SH-SY5Y (cell line): ENCODE results near the gene NPLOC4.

Experiments used
- GATA2 ChIP-seq: IDR thresholded peaks from 2 replicates; pipeline ENCODE4 v1.6.1; 2011; ENCODE audit warnings: mild to moderate bottlenecking, low read depth, low read length
- GATA3 ChIP-seq: IDR thresholded peaks from 2 replicates; pipeline ENCODE4 v1.6.1; 2011; ENCODE audit warnings: low read depth, mild to moderate bottlenecking, low read length, moderate library complexity

- TF ChIP-seq GATA2 (no peak), GATA3 (no peak)
Measured at GRCh38 chr17:81517339-81518112, 119.4 kb downstream of the NPLOC4 start.
